Stimulated activated CD8-positive, alpha-beta memory T cell treated with anti-CD3 and anti-CD28 coated beads, Interleukin-2, amount 100 ng/mL, for 1 hour (primary cell): ENCODE results near the gene JPH4.
"Not testable (repeated sequence)": the region's sequence is repeated elsewhere in the genome, so short reads cannot be mapped to it uniquely, and the experiment has no call there.

ENCODE experiments used
- DNase-seq, 2 donors: peaks; one replicate each; pipeline ENCODE4 v3.0.0-alpha.2; 2020; ENCODE audit warnings: low read depth in 2 of 2

The JPH4 gene

GRCh38 chr14:23578560-23579310 lies at the start of gene JPH4:
Gene JPH4, minus strand, starts transcription at chr14:23578790. Its CDS starts 1,337 bp downstream, at chr14:23577453.
- DNase-seq: no peak

DNA sequence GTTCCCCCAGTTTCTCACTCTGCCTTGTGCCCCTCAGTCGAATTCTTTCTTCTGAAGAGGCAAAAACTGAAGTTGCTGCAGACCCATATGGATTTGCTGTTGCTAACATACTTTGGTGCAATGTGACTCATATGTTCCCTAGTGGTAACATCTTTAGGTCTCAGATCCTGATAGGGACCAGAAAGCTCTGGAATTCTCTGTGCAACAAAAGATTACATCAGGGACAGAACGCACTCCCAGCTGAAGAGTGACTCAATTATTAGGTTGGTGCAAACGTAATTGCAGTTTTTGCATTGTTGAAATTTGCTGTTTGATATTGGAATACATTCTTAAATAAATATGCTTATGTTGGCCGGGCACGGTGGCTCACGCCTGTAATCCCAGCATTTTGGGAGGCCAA lies 49.4 kb upstream of the JPH4 start:
- DNase-seq: no peak

- DNase-seq: no peak
These were observed 48.4 kb upstream of the JPH4 start for GRCh38 chr14:23626946-23627345.

- DNase-seq: no peak
These were observed 46.3 kb upstream of the JPH4 start for GRCh38 chr14:23624830-23625404.

- DNase-seq: no peak
These were observed 45.4 kb upstream of the JPH4 start for GRCh38 chr14:23623962-23624361.

DNA sequence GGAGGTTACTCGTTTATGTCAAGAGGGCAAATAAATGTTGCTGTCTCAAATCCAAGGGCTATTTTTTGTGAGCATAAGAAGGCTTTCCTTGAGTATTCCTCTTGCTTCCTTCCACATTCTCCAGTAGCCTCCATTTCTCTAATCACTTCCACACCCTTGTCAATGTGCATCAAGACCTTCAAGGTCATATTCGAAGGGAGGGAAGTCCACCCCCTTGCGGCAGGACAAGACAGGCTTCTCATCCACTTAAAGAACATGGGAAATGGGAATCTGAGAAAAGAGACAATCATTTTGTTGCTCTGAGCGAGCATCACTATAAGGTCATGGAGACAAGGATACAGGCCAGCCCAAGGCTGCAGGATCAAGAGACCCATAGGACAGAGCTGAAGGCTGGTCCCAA lies 44.4 kb upstream of the JPH4 start:
- DNase-seq: no peak

DNA sequence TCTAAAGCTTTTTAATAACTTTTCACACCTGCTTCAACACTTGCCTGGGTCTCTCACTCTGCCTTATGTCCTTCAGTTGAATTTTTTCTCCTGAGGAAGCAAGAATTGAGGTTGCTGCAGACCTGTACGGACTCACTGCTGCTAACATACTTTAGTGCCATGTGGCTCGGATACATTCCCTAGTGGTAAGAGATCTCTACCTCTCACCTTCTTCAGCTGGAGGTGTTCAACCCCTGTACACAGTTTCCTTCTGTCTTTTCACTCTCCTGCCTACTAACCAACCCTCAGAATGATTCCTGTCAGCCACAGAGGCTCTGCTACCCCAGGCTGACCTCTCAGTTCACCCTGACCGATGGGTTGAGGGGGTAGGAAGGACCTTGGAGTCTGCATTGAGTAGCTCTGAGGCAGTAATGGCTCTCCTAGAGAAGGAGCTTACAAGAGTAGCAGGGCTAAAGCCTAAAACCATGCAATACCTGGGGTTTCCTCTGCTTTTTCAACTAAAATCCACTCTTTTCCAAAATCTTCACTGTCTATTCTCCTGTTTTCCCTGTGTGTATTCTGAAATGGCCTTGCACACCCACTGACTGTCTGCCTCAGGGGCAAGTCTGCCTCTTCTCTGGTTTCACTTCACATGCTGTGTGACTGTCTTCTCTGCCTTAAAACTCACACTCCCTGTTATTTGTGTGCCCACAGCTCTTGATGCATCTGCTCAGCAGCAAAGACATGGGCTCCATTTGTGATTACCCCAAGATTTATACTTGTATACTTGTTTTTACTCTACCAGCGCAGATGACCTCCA lies 43.5 kb upstream of the JPH4 start:
- DNase-seq: no peak

- no peak for DNase-seq
These were observed 42.8 kb upstream of the JPH4 start for GRCh38 chr14:23621204-23621931.

DNA sequence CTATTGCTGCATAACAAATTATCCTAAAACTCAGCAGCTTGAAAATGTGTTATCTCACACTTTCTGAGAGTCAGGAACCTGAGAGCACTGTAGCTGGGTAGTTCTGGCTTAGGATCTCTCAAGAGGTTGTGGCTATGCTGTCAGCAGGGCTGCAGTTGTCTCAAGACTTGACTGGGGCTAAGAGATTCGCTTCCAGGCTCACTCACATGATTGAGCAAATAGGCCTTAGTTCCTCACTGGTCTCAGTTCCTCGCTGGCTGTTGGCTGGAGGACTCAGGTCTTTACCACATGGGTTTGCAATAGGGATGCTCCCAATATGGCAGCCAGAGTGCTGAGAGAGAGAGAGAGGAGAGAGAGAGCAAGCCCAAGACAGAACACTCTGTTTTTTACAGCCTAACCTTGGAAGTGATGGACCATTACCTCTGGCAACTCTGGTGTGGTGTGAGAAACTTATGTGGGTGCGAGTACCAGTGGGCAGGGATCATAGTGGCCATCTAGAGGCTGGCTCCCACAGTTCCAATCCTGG lies 41.6 kb upstream of the JPH4 start:
- DNase-seq: no peak

GRCh38 chr14:23618415-23618988 lies 39.9 kb upstream of the JPH4 start:
- DNase-seq: no peak

GRCh38 chr14:23617539-23617938 lies 38.9 kb upstream of the JPH4 start:
- no peak for DNase-seq

GRCh38 chr14:23615856-23616255 lies 37.3 kb upstream of the JPH4 start:
- no peak for DNase-seq

DNA sequence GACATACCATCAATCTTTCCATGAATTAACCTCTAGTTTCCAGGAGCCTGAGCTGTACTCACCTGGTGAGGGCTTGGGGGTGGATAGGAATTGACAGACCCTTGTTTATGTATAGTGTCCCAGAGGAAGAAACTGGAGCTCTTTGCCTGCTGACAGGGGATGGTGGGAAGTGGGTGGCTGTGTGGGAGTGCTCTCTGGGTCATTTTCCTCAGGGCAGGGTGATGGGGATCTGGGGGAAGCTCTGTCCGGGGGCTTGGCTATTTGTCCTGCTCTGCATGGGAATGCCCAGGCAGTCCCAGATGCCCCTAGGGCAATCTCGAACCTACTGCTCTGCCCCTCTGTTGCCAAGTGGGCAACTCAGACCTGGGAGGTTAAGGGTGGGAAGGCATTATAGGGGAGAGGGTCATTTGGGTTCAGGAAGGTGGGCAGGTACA lies 35.8 kb upstream of the JPH4 start:
- DNase-seq: no peak

- DNase-seq: no peak
These were observed 34.9 kb upstream of the JPH4 start for GRCh38 chr14:23613242-23614070.

DNA sequence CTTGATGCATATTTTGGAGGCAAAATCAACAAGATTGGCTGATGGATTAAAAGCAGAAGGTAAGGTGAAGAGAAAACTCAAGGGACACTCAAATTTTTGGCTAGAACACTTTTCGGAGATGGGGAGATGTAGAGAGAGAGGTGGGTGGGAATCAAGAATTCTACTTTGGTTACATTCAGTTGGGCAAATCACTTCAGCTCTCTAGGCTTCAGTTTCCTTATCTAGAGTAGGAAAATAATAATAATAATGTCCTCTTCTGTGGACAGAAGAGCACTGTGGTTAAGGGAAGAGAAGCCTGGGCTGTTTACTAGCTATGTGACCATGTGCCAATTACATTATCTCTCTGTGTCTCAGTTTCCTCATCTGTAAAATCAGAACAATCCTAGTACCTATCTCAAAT lies 34.2 kb upstream of the JPH4 start:
- no peak for DNase-seq

GRCh38 chr14:23612354-23612732 lies 33.8 kb upstream of the JPH4 start:
- no peak for DNase-seq

DNA sequence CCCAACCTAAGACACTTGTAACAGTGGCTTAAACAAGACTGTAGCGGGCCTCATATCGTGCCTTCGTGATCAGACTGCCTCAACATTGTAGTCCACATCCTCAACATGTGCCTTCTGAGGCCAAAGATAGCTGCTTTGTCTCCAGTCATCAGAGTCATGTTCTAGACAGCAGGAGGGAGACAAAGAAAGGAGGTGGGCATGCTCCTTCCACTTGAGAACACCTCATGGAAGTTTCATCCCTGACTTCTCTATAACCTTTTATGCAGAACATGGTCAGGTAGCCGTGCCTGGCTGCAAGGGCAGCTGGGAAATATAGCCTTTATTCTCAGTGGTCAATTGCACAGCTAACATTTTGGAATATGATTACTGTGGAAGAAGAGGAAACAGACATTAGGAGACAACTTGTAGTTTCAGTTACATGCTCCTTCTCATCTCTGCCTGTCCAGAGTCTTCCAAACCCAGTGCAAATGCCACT lies 32.3 kb upstream of the JPH4 start:
- DNase-seq: no peak

GRCh38 chr14:23610090-23610814 lies 31.7 kb upstream of the JPH4 start:
- DNase-seq: no peak

DNA sequence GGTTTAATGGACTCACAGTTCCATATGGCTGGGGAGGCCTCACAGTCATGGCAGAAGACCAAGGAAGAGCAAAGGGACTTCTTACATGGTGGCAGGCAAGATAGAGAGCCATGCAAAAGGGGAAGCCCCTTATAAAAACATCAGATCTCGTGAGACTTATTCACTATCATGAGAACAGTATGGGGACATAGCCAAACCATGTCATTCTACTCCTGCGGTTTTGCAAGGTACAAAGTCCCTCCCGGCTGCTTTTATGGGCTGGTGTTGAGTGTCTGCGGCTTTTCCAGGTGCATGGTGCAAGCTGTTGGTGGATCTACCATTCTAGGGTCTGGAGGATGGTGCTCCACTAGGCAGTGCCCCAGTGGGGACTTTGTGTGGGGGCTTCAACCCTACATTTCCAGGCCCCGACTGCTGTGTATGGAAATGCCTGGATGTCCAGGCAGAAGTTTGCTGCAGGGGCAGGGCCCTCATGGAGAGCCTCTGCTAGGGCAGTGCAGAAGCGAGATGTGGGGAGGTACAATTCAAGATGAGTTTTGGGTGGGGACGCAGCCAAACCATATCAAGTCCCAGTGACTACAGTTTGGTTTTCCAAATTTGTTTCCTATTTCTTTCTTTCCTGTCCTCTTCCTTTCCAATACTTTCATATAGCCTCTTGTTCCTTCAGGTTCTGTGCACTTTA lies 31.0 kb upstream of the JPH4 start:
- DNase-seq: not testable (repeated sequence)
